ENCODE data around the gene AGRP. TPM values are rescaled to one million over a fixed set of nuclear protein-coding genes. Genes with fewer than 3 reads are reported as not detected.

AGRP gene
- total and polyA plus RNA-seq, 7 experiments from 2014 or later: not detected

DNA sequence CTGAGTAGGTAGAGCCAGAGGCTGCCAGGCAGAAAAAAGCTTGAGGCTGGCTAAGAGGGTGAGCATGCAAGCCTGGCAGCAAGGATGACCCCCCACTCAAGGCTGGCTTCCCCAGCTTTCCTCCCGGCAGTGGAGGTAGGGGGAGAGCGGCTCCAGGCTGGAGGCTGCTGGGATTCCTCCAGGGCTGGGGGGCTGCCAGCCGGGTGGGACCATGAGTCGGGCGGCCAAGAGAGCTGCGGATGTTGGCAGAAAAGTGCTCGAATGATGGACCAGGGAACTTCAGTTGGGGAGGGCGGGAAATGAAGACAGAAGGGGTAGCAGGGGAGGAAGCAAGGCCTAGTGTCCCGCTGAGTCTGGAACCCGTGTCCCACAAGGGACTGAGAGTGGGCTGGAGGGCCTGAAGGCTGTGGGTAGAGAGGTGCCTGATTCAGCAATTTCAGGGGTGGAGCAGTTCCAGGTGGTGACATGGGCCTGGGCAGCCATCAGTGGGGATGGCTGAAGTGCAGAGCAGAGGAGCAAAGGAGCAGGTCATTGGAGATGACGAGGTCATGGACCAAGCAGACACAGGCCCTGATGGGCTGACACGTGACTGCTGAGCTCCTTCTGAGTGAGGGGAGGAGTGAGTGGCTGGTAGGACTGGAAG lies 32.2 kb downstream of the AGRP start:
- Histone ChIP-seq H3K4me3 (ENCODE audit: low read length) (no peak overlapping the region), H3K9me3 (ENCODE audit: control insufficient read depth in 2 of 3, low read length in 3 of 3) (no peaks in the 10 kb centered on the region), H3K36me3 (ENCODE audit: control insufficient read depth in 2 of 3, insufficient read depth in 3 of 3, low read length in 3 of 3) (peaks cover 0 to 70% (median 0%) of the 10 kb centered on the region in 3 experiments), H3K27me3 (ENCODE audit: control insufficient read depth in 2 of 2, insufficient read depth in 2 of 2, low read length in 2 of 2) (no peaks in the 10 kb centered on the region), H3K4me1 (ENCODE audit: control insufficient read depth in 2 of 2, insufficient read depth in 2 of 2, low read length in 2 of 2) (no peaks in the 10 kb centered on the region), H3K27ac (ENCODE audit: low read depth, low read length) (no peak overlapping the region)
- Mint-ChIP-seq H3K4me1 (peaks cover 2 to 16% (median 9%) of the 10 kb centered on the region in 7 donors), H3K27me3 (no peaks in the 10 kb centered on the region), H3K27ac (peak overlapping the region in 1 of 9 donors; percentile 52), H3K9me3 (no peaks in the 10 kb centered on the region), H3K36me3 (peaks cover 2 to 21% (median 7%) of the 10 kb centered on the region in 5 donors), H3K4me3 (no peak overlapping the region)
- CTCF ChIA-PET: no interaction called here
- DNase-seq (no peak), ATAC-seq (no peak)
- POLR2A ChIA-PET: no interaction called here
- intact Hi-C loops (cut with micrococcal nuclease): no loop called here

- ChIA-PET CTCF (no interaction called here), POLR2A (no interaction called here)
- H3K36me3 ChIP-seq (ENCODE audit: control insufficient read depth in 2 of 3, insufficient read depth in 3 of 3, low read length in 3 of 3): peaks cover 0 to 85% (median 0%) of the 10 kb centered on the region in 3 experiments
- H3K4me3 ChIP-seq (ENCODE audit: low read length): no peak overlapping the region
- no peaks in the 10 kb centered on the region for H3K27me3 ChIP-seq (ENCODE audit: control insufficient read depth in 2 of 2, insufficient read depth in 2 of 2, low read length in 2 of 2)
- ATAC-seq (no peak), DNase-seq (no peak)
- H3K27ac ChIP-seq (ENCODE audit: low read depth, low read length): no peak overlapping the region
- H3K4me1 ChIP-seq (ENCODE audit: control insufficient read depth in 2 of 2, insufficient read depth in 2 of 2, low read length in 2 of 2): no peaks in the 10 kb centered on the region
- no peaks in the 10 kb centered on the region for H3K9me3 ChIP-seq (ENCODE audit: control insufficient read depth in 2 of 3, low read length in 3 of 3)
- no peak overlapping the region for H3K4me3 Mint-ChIP-seq
- peaks cover 2 to 24% (median 7%) of the 10 kb centered on the region in 5 donors for H3K36me3 Mint-ChIP-seq
- H3K27ac Mint-ChIP-seq: peak overlapping the region in 1 of 9 donors; percentile 83
- H3K27me3 Mint-ChIP-seq: no peaks in the 10 kb centered on the region
- H3K4me1 Mint-ChIP-seq: peaks cover 0 to 11% (median 4%) of the 10 kb centered on the region in 7 donors
- intact Hi-C loops (cut with micrococcal nuclease): no loop called here
- no peaks in the 10 kb centered on the region for H3K9me3 Mint-ChIP-seq
Observed at GRCh38 chr16:67449739-67450138, 33.6 kb downstream of the AGRP start.

- intact Hi-C loops (cut with micrococcal nuclease): no loop called here
Observed at GRCh38 chr16:67449336-67449735, 34.0 kb downstream of the AGRP start.

GRCh38 chr16:67448580-67448979 lies 34.8 kb downstream of the AGRP start:
- intact Hi-C loops (cut with micrococcal nuclease): no loop called here
- H3K27me3 ChIP-seq (ENCODE audit: control insufficient read depth in 2 of 2, insufficient read depth in 2 of 2, low read length in 2 of 2): no peaks in the 10 kb centered on the region
- Mint-ChIP-seq H3K27ac (no peak overlapping the region), H3K4me1 (peaks cover 0 to 10% (median 4%) of the 10 kb centered on the region in 7 donors), H3K27me3 (no peaks in the 10 kb centered on the region), H3K4me3 (no peak overlapping the region), H3K9me3 (no peaks in the 10 kb centered on the region), H3K36me3 (peaks cover 2 to 28% (median 7%) of the 10 kb centered on the region in 5 donors)
- POLR2A ChIA-PET: no interaction called here
- H3K9me3 ChIP-seq (ENCODE audit: control insufficient read depth in 2 of 3, low read length in 3 of 3): no peaks in the 10 kb centered on the region
- peaks cover 0 to 90% (median 0%) of the 10 kb centered on the region in 3 experiments for H3K36me3 ChIP-seq (ENCODE audit: control insufficient read depth in 2 of 3, insufficient read depth in 3 of 3, low read length in 3 of 3)
- no peak overlapping the region for H3K27ac ChIP-seq (ENCODE audit: low read depth, low read length)
- CTCF ChIA-PET: interaction anchor here (0.6 kb wide), 1 partner anchor 15 kb away, joined by 3 read pairs; no protein-coding TSS in a partner anchor
- ATAC-seq: no peak
- H3K4me3 ChIP-seq (ENCODE audit: low read length): no peak overlapping the region
- no peaks in the 10 kb centered on the region for H3K4me1 ChIP-seq (ENCODE audit: control insufficient read depth in 2 of 2, insufficient read depth in 2 of 2, low read length in 2 of 2)
- no peak for DNase-seq

More at GRCh38 chr16:67449336-67449735, 34.0 kb downstream of the AGRP start:
- Histone ChIP-seq H3K4me1 (ENCODE audit: control insufficient read depth in 2 of 2, insufficient read depth in 2 of 2, low read length in 2 of 2) (no peaks in the 10 kb centered on the region), H3K27me3 (ENCODE audit: control insufficient read depth in 2 of 2, insufficient read depth in 2 of 2, low read length in 2 of 2) (no peaks in the 10 kb centered on the region), H3K9me3 (ENCODE audit: control insufficient read depth in 2 of 3, low read length in 3 of 3) (no peaks in the 10 kb centered on the region), H3K36me3 (ENCODE audit: control insufficient read depth in 2 of 3, insufficient read depth in 3 of 3, low read length in 3 of 3) (peaks cover 0 to 89% (median 0%) of the 10 kb centered on the region in 3 experiments), H3K4me3 (ENCODE audit: low read length) (no peak overlapping the region), H3K27ac (ENCODE audit: low read depth, low read length) (no peak overlapping the region)
- Mint-ChIP-seq H3K4me1 (peaks cover 0 to 11% (median 4%) of the 10 kb centered on the region in 7 donors), H3K36me3 (peaks cover 2 to 24% (median 7%) of the 10 kb centered on the region in 5 donors), H3K27ac (peak overlapping the region in 1 of 9 donors; percentile 83), H3K27me3 (no peaks in the 10 kb centered on the region), H3K4me3 (no peak overlapping the region), H3K9me3 (no peaks in the 10 kb centered on the region)
- ATAC-seq (no peak), DNase-seq (no peak)
- CTCF ChIA-PET: no interaction called here
- POLR2A ChIA-PET: no interaction called here

DNA sequence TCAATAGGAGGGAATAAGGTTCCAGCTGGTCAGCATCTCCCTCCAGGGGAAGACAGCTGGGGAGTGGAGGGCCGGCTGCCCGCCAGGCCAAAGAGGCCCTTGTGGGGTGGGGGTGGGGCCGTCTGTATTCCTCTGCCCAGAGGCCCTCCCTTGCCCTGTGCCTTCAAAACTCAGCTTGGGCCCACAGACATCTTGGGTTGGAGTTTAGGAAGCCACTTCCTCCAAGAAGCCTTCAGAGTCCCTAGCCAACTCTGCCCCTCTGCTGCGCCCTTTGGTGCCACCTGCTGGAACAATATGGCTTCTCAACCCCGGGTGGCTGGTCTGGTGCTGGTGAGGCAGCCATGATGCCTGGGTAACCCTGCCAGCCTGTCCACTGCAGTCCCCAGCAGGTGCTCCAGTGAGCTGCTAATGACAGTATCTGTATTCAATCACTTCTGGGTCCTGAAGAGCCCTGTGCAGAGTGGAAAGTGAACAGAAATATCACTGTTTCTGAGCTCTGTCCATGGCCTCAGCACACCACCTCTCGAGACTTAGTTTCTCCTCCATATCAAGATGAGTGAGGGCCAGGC lies 35.8 kb downstream of the AGRP start:
- Mint-ChIP-seq H3K4me3 (no peak overlapping the region), H3K36me3 (peaks cover 0 to 28% (median 7%) of the 10 kb centered on the region in 5 donors), H3K27me3 (no peaks in the 10 kb centered on the region), H3K9me3 (no peaks in the 10 kb centered on the region), H3K27ac (no peak overlapping the region), H3K4me1 (peaks cover 0 to 10% (median 0%) of the 10 kb centered on the region in 7 donors)
- intact Hi-C loops (cut with micrococcal nuclease): no loop called here
- peaks cover 0 to 90% (median 0%) of the 10 kb centered on the region in 3 experiments for H3K36me3 ChIP-seq (ENCODE audit: control insufficient read depth in 2 of 3, insufficient read depth in 3 of 3, low read length in 3 of 3)
- H3K27ac ChIP-seq (ENCODE audit: low read depth, low read length): no peak overlapping the region
- H3K9me3 ChIP-seq (ENCODE audit: control insufficient read depth in 2 of 3, low read length in 3 of 3): no peaks in the 10 kb centered on the region
- H3K27me3 ChIP-seq (ENCODE audit: control insufficient read depth in 2 of 2, insufficient read depth in 2 of 2, low read length in 2 of 2): no peaks in the 10 kb centered on the region
- ATAC-seq (peak; percentile 76), DNase-seq (peak in 8 of 9 donors; percentile 9 to 77 (median 28))
- ChIA-PET CTCF (interaction anchor here (0.6 kb wide), 1 partner anchor 167 kb away, joined by 3 read pairs; no protein-coding TSS in a partner anchor), POLR2A (no interaction called here)
- no peaks in the 10 kb centered on the region for H3K4me1 ChIP-seq (ENCODE audit: control insufficient read depth in 2 of 2, insufficient read depth in 2 of 2, low read length in 2 of 2)
- H3K4me3 ChIP-seq (ENCODE audit: low read length): no peak overlapping the region

GRCh38 chr16:67446968-67447507 lies 36.3 kb downstream of the AGRP start:
- H3K27me3 ChIP-seq (ENCODE audit: control insufficient read depth in 2 of 2, insufficient read depth in 2 of 2, low read length in 2 of 2): no peaks in the 10 kb centered on the region
- peaks cover 0 to 10% (median 0%) of the 10 kb centered on the region in 7 donors for H3K4me1 Mint-ChIP-seq
- ChIA-PET POLR2A (no interaction called here), CTCF (interaction anchor here (0.6 kb wide), 2 partner anchors 166 to 218 kb away, joined by 3 read pairs; no protein-coding TSS in a partner anchor)
- no peak overlapping the region for H3K27ac ChIP-seq (ENCODE audit: low read depth, low read length)
- no peaks in the 10 kb centered on the region for H3K27me3 Mint-ChIP-seq
- peaks cover 0 to 90% (median 0%) of the 10 kb centered on the region in 3 experiments for H3K36me3 ChIP-seq (ENCODE audit: control insufficient read depth in 2 of 3, insufficient read depth in 3 of 3, low read length in 3 of 3)
- H3K4me1 ChIP-seq (ENCODE audit: control insufficient read depth in 2 of 2, insufficient read depth in 2 of 2, low read length in 2 of 2): no peaks in the 10 kb centered on the region
- H3K36me3 Mint-ChIP-seq: peaks cover 0 to 28% (median 7%) of the 10 kb centered on the region in 5 donors
- ATAC-seq: no peak
- no peak overlapping the region for H3K4me3 Mint-ChIP-seq
- H3K4me3 ChIP-seq (ENCODE audit: low read length): no peak overlapping the region
- H3K9me3 Mint-ChIP-seq: no peaks in the 10 kb centered on the region
- DNase-seq: no peak
- intact Hi-C loops (cut with micrococcal nuclease): no loop called here
- no peaks in the 10 kb centered on the region for H3K9me3 ChIP-seq (ENCODE audit: control insufficient read depth in 2 of 3, low read length in 3 of 3)
- H3K27ac Mint-ChIP-seq: peak overlapping the region in 1 of 9 donors; percentile 54
